Fibroblast of lung (primary cell): ENCODE measurements around the gene USP6NL. TPM values are rescaled to one million over a fixed set of nuclear protein-coding genes. Genes with fewer than 3 reads are reported as not detected.

ENCODE experiments used
- DNase-seq, 2 donors: peaks; one replicate each; pipeline versions ENCODE4 v3.0.0 to v3.0.0-alpha.2; 2010; ENCODE audit warnings: low read depth in 2 of 2
- H2AFZ ChIP-seq: 2 replicates; pipeline ENCODE4 v1.5.1; 2012; ENCODE audit warnings: low read length, control low read depth, inconsistent platforms
- H3K27ac ChIP-seq: 2 replicates; pipeline ENCODE4 v1.5.1; 2011; ENCODE audit warnings: low read length, control low read depth; ENCODE audit not compliant: insufficient read depth
- H3K27me3 ChIP-seq: 2 replicates; pipeline ENCODE4 v1.5.1; 2011; ENCODE audit warnings: mild to moderate bottlenecking, low read length; ENCODE audit not compliant: control insufficient read depth, insufficient read depth
- H3K36me3 ChIP-seq: 2 replicates; pipeline ENCODE4 v1.5.1; 2011; ENCODE audit warnings: low read length; ENCODE audit not compliant: control insufficient read depth, insufficient read depth
- H3K4me1 ChIP-seq: 2 replicates; pipeline ENCODE4 v1.5.1; 2011; ENCODE audit warnings: low read length; ENCODE audit not compliant: control insufficient read depth, insufficient read depth; ENCODE audit errors: extremely low read depth
- H3K4me2 ChIP-seq: 2 replicates; pipeline ENCODE4 v1.5.1; 2011; ENCODE audit warnings: low read length, control low read depth; ENCODE audit not compliant: insufficient read depth; ENCODE audit errors: extremely low read depth
- H3K4me3 ChIP-seq, 4 experiments: fragments of 200-600 bp in 1 of 4; sonication (generic) in 1 of 4; replicated peaks in 1 of 4; 2 replicates each; pipeline ENCODE4 v1.5.1; 2011 to 2016; ENCODE audit warnings: low read length in 4 of 4, low read depth in 3 of 4, mild to moderate bottlenecking in 3 of 4, control low read depth in 2 of 4, inconsistent platforms in 1 of 4, mixed read lengths in 1 of 4; ENCODE audit not compliant: insufficient read depth in 1 of 4; ENCODE audit errors: control extremely low read depth in 1 of 4
- H3K79me2 ChIP-seq: 2 replicates; pipeline ENCODE4 v1.5.1; 2012; ENCODE audit warnings: mild to moderate bottlenecking, low read length, inconsistent platforms; ENCODE audit not compliant: control insufficient read depth, insufficient read depth
- H3K9ac ChIP-seq: 2 replicates; pipeline ENCODE4 v1.5.1; 2011; ENCODE audit warnings: mild to moderate bottlenecking, low read length, control low read depth; ENCODE audit not compliant: insufficient read depth
- H3K9me3 ChIP-seq: 2 replicates; pipeline ENCODE4 v1.5.1; 2012; ENCODE audit warnings: low read depth, low read length; ENCODE audit not compliant: control insufficient read depth, insufficient read depth
- H4K20me1 ChIP-seq: 2 replicates; pipeline ENCODE4 v1.5.1; 2011; ENCODE audit warnings: low read length; ENCODE audit not compliant: control insufficient read depth, insufficient read depth; ENCODE audit errors: extremely low read depth
- CTCF ChIP-seq, 2 donors: IDR thresholded peaks in 1 of 2; conservative IDR thresholded peaks in 1 of 2; 1 replicate in 1 of 2; 2 replicates in 1 of 2; pipeline ENCODE4 v1.5.1; 2011 to 2012; ENCODE audit warnings: low read length in 2 of 2, control low read depth in 1 of 2, inconsistent platforms in 1 of 2, low read depth in 1 of 2, mild to moderate bottlenecking in 1 of 2
- EZH2 ChIP-seq: IDR thresholded peaks from 2 replicates; pipeline ENCODE4 v1.5.1; 2012; ENCODE audit warnings: low read length, control low read depth, mild to moderate bottlenecking; ENCODE audit errors: missing control alignments
- polyA plus RNA-seq, 2 donors: library from polyadenylated mRNA; depleted of rRNA in 1 of 2; stranded (reverse) in 1 of 2; unstranded in 1 of 2; fragments of >200 nt; gene quantifications; 2 replicates each; pipeline ENCODE4 v1.2.1, GENCODE V29; 2011 to 2012; ENCODE audit warnings: missing spikeins in 1 of 2
- total RNA-seq: library from RNA; depleted of rRNA; stranded (reverse); fragments of >200 nt; gene quantifications from 2 replicates; pipeline ENCODE4 v1.2.1, GENCODE V29; 2014

USP6NL gene
- total and polyA plus RNA-seq, 2 donors (not counting 1 experiment from before 2014, with no cell fraction given), result 8.9 to 13.4 TPM

- H3K4me1 ChIP-seq, result no peaks in the 10 kb centered on the region
- DNase-seq, result no peak
- H3K4me3 ChIP-seq, result no peak overlapping the region
- no peaks in the 10 kb centered on the region for H3K27me3 ChIP-seq
- H3K36me3 ChIP-seq, result no peaks in the 10 kb centered on the region
- H3K27ac ChIP-seq, result no peak overlapping the region
- H3K79me2 ChIP-seq, result no peaks in the 10 kb centered on the region
- H3K9ac ChIP-seq, result no peak overlapping the region
- H4K20me1 ChIP-seq, result no peaks in the 10 kb centered on the region
- no peak overlapping the region for H2AFZ ChIP-seq
- no peak for TF ChIP-seq CTCF (conservative IDR thresholded peaks at IDR 0.05 in 1 of 2, IDR thresholded peaks at IDR 0.05 in 1 of 2; ENCODE audit: low read depth in 1 of 2, low read length in 2 of 2)
- no peak for TF ChIP-seq EZH2
- H3K4me2 ChIP-seq, result no peak overlapping the region
- H3K9me3 ChIP-seq, result no peaks in the 10 kb centered on the region
Measured at GRCh38 chr10:11441151-11441535, 170.3 kb downstream of the USP6NL start.

- H4K20me1 ChIP-seq, result no peaks in the 10 kb centered on the region
- no peaks in the 10 kb centered on the region for H3K4me1 ChIP-seq
- no peak overlapping the region for H3K4me3 ChIP-seq
- DNase-seq, result no peak
- peaks cover under 1% of the 10 kb centered on the region for H3K27me3 ChIP-seq
- H2AFZ ChIP-seq, result no peak overlapping the region
- H3K4me2 ChIP-seq, result no peak overlapping the region
- TF ChIP-seq EZH2 (no peak), CTCF (conservative IDR thresholded peaks at IDR 0.05 in 1 of 2, IDR thresholded peaks at IDR 0.05 in 1 of 2; ENCODE audit: low read depth in 1 of 2, low read length in 2 of 2) (no peak)
- no peaks in the 10 kb centered on the region for H3K79me2 ChIP-seq
- no peak overlapping the region for H3K27ac ChIP-seq
- no peaks in the 10 kb centered on the region for H3K36me3 ChIP-seq
- no peaks in the 10 kb centered on the region for H3K9me3 ChIP-seq
- H3K9ac ChIP-seq, result no peak overlapping the region
Measured at GRCh38 chr10:11440250-11441150, 170.9 kb downstream of the USP6NL start.

- Histone ChIP-seq H3K4me3 (no peak overlapping the region), H3K4me2 (no peak overlapping the region), H4K20me1 (no peaks in the 10 kb centered on the region), H3K9ac (no peak overlapping the region), H3K9me3 (no peaks in the 10 kb centered on the region), H2AFZ (no peak overlapping the region), H3K27me3 (peaks cover 3% of the 10 kb centered on the region), H3K79me2 (no peaks in the 10 kb centered on the region), H3K36me3 (no peaks in the 10 kb centered on the region), H3K27ac (no peak overlapping the region), H3K4me1 (no peaks in the 10 kb centered on the region)
- no peak for DNase-seq
- no peak for TF ChIP-seq EZH2
- no peak for TF ChIP-seq CTCF (conservative IDR thresholded peaks at IDR 0.05 in 1 of 2, IDR thresholded peaks at IDR 0.05 in 1 of 2; ENCODE audit: low read depth in 1 of 2, low read length in 2 of 2)
Measured at GRCh38 chr10:11439523-11440053, 171.9 kb downstream of the USP6NL start.
